K562 (cell line): Measurements from ENCODE around the gene PRR14L. TPM values are rescaled to one million over a fixed set of nuclear protein-coding genes. Genes with fewer than 3 reads are reported as not detected.
"Not testable (repeated sequence)": the region's sequence is repeated elsewhere in the genome, so short reads cannot be mapped to it uniquely, and the experiment has no call there.

Experiments used
- ATAC-seq: fragments of 200-7000 bp; cut with Tn5 transposase; 3 replicates; pipeline ENCODE4 v1.9.1; 2020; ENCODE audit warnings: moderate library complexity
- BruUV-seq: library from RNA; stranded (reverse); fragments of 400-500 nt; replicated peaks from 2 replicates; lab custom pipeline; 2021; lab: Mats Ljungman, UMichigan
- CTCF ChIA-PET: fragments of 300-600 bp; formaldehyde crosslinking; extraction: SDS; loops from one replicate; lab custom pipeline; 2021; ENCODE audit warnings: low intra/inter-chr PET ratio; lab: Yijun Ruan, JAX
- POLR2A ChIA-PET: fragments of 300-600, 350-650 bp; sonication (Branson Sonifier 250); formaldehyde crosslinking; extraction: SDS; loops from one replicate; lab custom pipeline; 2021; ENCODE audit warnings: antibody characterized with exemption, inconsistent platforms; lab: Yijun Ruan, JAX
- DNase-seq, 4 experiments: peaks; one replicate each; pipeline versions ENCODE4 v3.0.0 to v3.0.0-alpha.2; 2011 to 2018; ENCODE audit warnings: low spot score in 3 of 4, mixed read lengths in 3 of 4; ENCODE audit errors: extremely low read depth in 1 of 4
- FAIRE-seq: peaks from 2 replicates; lab custom pipeline; 2011; peaks lifted over from hg19 to GRCh38; lab: Jason Lieb, UNC
- H2AFZ ChIP-seq: 2 replicates; pipeline ENCODE4 v1.6.0; 2011; ENCODE audit warnings: low read depth, low read length, control low read depth, inconsistent platforms
- H3K27ac ChIP-seq: fragments of 200-600 bp; 3 replicates; pipeline ENCODE4 v1.8.0; 2011; ENCODE audit warnings: low read depth, mild to moderate bottlenecking, control low read depth, inconsistent platforms, low read length, moderate library complexity, mixed read lengths; ENCODE audit errors: extremely low read depth
- H3K27me3 ChIP-seq, 2 experiments: fragments of 300-600 bp in 1 of 2; 2 replicates in 1 of 2; 3 replicates in 1 of 2; pipeline versions ENCODE4 v1.6.0 to v1.8.0; 2011; ENCODE audit warnings: inconsistent platforms in 2 of 2, low read length in 2 of 2, mild to moderate bottlenecking in 1 of 2, mixed read lengths in 1 of 2, moderate library complexity in 1 of 2; ENCODE audit not compliant: control insufficient read depth in 2 of 2, insufficient read depth in 2 of 2
- H3K36me3 ChIP-seq: fragments of 300-600 bp; 3 replicates; pipeline ENCODE4 v1.8.0; 2011; ENCODE audit warnings: mild to moderate bottlenecking, low read length, inconsistent platforms; ENCODE audit not compliant: control insufficient read depth, insufficient read depth
- H3K4me1 ChIP-seq, 2 experiments: fragments of 200-600 bp in 1 of 2; replicated peaks in 1 of 2; 2 replicates in 1 of 2; 3 replicates in 1 of 2; pipeline versions ENCODE4 v1.5.1 to v1.8.0; 2011; ENCODE audit warnings: inconsistent platforms in 2 of 2, low read length in 2 of 2, mild to moderate bottlenecking in 1 of 2, mixed read lengths in 1 of 2, moderate library complexity in 1 of 2; ENCODE audit not compliant: control insufficient read depth in 2 of 2, insufficient read depth in 2 of 2
- H3K4me2 ChIP-seq: 2 replicates; pipeline ENCODE4 v1.6.1; 2011; ENCODE audit warnings: low read length, control low read depth, inconsistent platforms, mixed read lengths; ENCODE audit not compliant: insufficient read depth
- H3K4me3 ChIP-seq: fragments of 200-600 bp; sonication (generic), shearing (Covaris generic); 2 replicates; pipeline ENCODE4 v1.5.1; 2016; ENCODE audit warnings: control low read depth, inconsistent platforms
- H3K79me2 ChIP-seq: fragments of 200-600 bp; 3 replicates; pipeline ENCODE4 v1.8.0; 2011; ENCODE audit warnings: low read length, inconsistent platforms; ENCODE audit not compliant: control insufficient read depth, insufficient read depth
- H3K9ac ChIP-seq, 2 experiments: 2 replicates each; pipeline versions ENCODE4 v1.6.0 to v1.6.1; 2011; ENCODE audit warnings: low read depth in 2 of 2, low read length in 2 of 2, control low read depth in 1 of 2, inconsistent platforms in 1 of 2, mild to moderate bottlenecking in 1 of 2, mixed read lengths in 1 of 2; ENCODE audit not compliant: insufficient read depth in 1 of 2
- H3K9me1 ChIP-seq: one replicate; pipeline ENCODE4 v1.6.0; 2011; ENCODE audit warnings: inconsistent platforms, mild to moderate bottlenecking, low read length, moderate library complexity; ENCODE audit not compliant: control insufficient read depth, insufficient read depth
- H3K9me3 ChIP-seq: replicated peaks from 2 replicates; pipeline ENCODE4 v1.5.1; 2011; ENCODE audit warnings: low read depth, low read length, inconsistent platforms; ENCODE audit not compliant: control insufficient read depth, insufficient read depth
- H4K20me1 ChIP-seq: replicated peaks from 2 replicates; pipeline ENCODE4 v1.6.1; 2011; ENCODE audit warnings: low read length, inconsistent platforms, mixed read lengths; ENCODE audit not compliant: control insufficient read depth, insufficient read depth
- ARID1B ChIP-seq: fragments of 450-650 bp; IDR thresholded peaks from 2 replicates; pipeline ENCODE4 v1.6.1; 2016; ENCODE audit warnings: antibody characterized with exemption, mild to moderate bottlenecking, inconsistent platforms
- ARID3B ChIP-seq: fragments of 250-450 bp; sonication (Bioruptor Pico); IDR thresholded peaks from 2 replicates; pipeline ENCODE4 v1.4.0; 2020; ENCODE audit warnings: borderline replicate concordance
- ATF3 ChIP-seq, 2 experiments: fragments of 450-650 bp in 1 of 2; sonication (generic) in 1 of 2; formaldehyde crosslinking in 1 of 2; IDR thresholded peaks in 1 of 2; conservative IDR thresholded peaks in 1 of 2; 2 replicates each; pipeline versions ENCODE4 v1.6.1 to v1.8.1; 2016 to 2023; ENCODE audit warnings: mild to moderate bottlenecking in 2 of 2, moderate library complexity in 2 of 2, inconsistent platforms in 1 of 2, missing genetic modification reagents in 1 of 2
- BHLHE40 ChIP-seq: IDR thresholded peaks from 2 replicates; pipeline ENCODE4 v1.6.1; 2011; ENCODE audit warnings: low read length, improper control_type of control experiment
- CHCHD3 ChIP-seq: fragments of 250-450 bp; sonication (Bioruptor Pico); IDR thresholded peaks from 2 replicates; pipeline ENCODE4 v2.1.2; 2022; ENCODE audit warnings: mild to moderate bottlenecking
- EGR1 ChIP-seq: fragments of 450-650 bp; conservative IDR thresholded peaks from 2 replicates; pipeline ENCODE4 v1.6.1; 2017; ENCODE audit warnings: mild to moderate bottlenecking
- FOSL1 ChIP-seq: fragments of 200-800 bp; sonication (Bioruptor generic); conservative IDR thresholded peaks from 2 replicates; pipeline ENCODE4 v1.6.1; 2016; ENCODE audit warnings: missing genetic modification characterization, missing compliant biosample characterization
- RBM17 ChIP-seq: fragments of 200-400 bp; formaldehyde crosslinking; IDR thresholded peaks from 2 replicates; pipeline ENCODE4 v1.6.1; 2017; ENCODE audit warnings: low read depth, mild to moderate bottlenecking, low read length, borderline replicate concordance
- ZNF511 ChIP-seq: sonication (generic); formaldehyde crosslinking; IDR thresholded peaks from 2 replicates; pipeline ENCODE4 v1.8.0; 2022; ENCODE audit warnings: mild to moderate bottlenecking, missing genetic modification reagents
- ZNF75A ChIP-seq: fragments of 450-650 bp; formaldehyde crosslinking; IDR thresholded peaks from 2 replicates; pipeline ENCODE4 v1.4.0; 2020; ENCODE audit warnings: mild to moderate bottlenecking
- WGBS: fragments of 100-300 bp; shearing (Covaris generic); methylation state at CpG from one replicate; pipeline ENCODE4 v1.1.6; 2016; ENCODE audit warnings: low coverage, mixed read lengths; ENCODE audit not compliant: insufficient coverage; ENCODE audit errors: missing lambda C conversion rate; 5-methylcytosine and 5-hydroxymethylcytosine counted together
- in situ Hi-C: fragments of 300-500 bp; cut with MboI; formaldehyde crosslinking; loops from 4 replicates; pipeline ENCODE4 v1.15.0; 2018; ENCODE audit warnings: inconsistent platforms, mixed read lengths
- intact Hi-C: fragments of 100-400 bp; cut with micrococcal nuclease; formaldehyde crosslinking; loops from 2 replicates; pipeline ENCODE4 v1.14.2; 2022
- polyA plus RNA-seq, 8 experiments: library from polyadenylated mRNA; depleted of rRNA in 4 of 8; stranded (reverse) in 5 of 8; unstranded in 3 of 8; fragments of >200 nt; fragmentation: Nextera tagmentation in 2 of 8; fragmentation: Illumina TruSeq in 1 of 8; extraction: Ambion mirVana in 2 of 8; extraction: Trizol in 1 of 8; gene quantifications; 2 replicates each; pipeline versions ENCODE4 v1.2.1 to v1.2.3, GENCODE V29; 2011 to 2014; ENCODE audit warnings: inconsistent platforms in 1 of 8, missing spikeins in 1 of 8
- total RNA-seq, 7 experiments: library from RNA; depleted of rRNA in 6 of 7; stranded (reverse); fragments of >200 nt in 6 of 7; fragmentation: Illumina TruSeq in 2 of 7; extraction: Trizol in 2 of 7; gene quantifications; 2 replicates each; pipeline versions ENCODE4 v1.2.1 to v1.2.3, GENCODE V29; 2011 to 2021; ENCODE audit warnings: low replicate concordance in 1 of 7

PRR14L gene
- total and polyA plus RNA-seq, 9 of the 15 experiments (the other 6 are each of a cell fraction or from before 2014, with no cell fraction given) = 2.8 to 36.3 (median 12.3) TPM

GRCh38 chr22:31661851-31662667 lies 87.9 kb downstream of the PRR14L start, which contains the start of gene PISD (continued):
- TF ChIP-seq ZNF511 = no peak
- no peak for TF ChIP-seq CHCHD3 (CRISPR knock-in tag)
- no peak for TF ChIP-seq ZNF75A (CRISPR knock-in tag)
- no peak for TF ChIP-seq ARID3B
- no peak for TF ChIP-seq RBM17
- TF ChIP-seq ARID1B = peak; percentile 47
- TF ChIP-seq, all 486 proteins: peak for 100

- FAIRE-seq = not testable (repeated sequence)
- 2% methylated on average over 9 of the region's 10 CpGs for WGBS
These were observed 89.0 kb downstream of the PRR14L start for GRCh38 chr22:31660860-31661341.

More at GRCh38 chr22:31660860-31661341, 89.0 kb downstream of the PRR14L start:
- H3K4me2 ChIP-seq = peak overlapping the region; percentile 96
- peak overlapping the region; percentile 68 to 82; a peak in 3 of 4 replicates for H3K9ac ChIP-seq
- BruUV-seq; TF ChIP-seq ATF3 (CRISPR knock-in tag; conservative IDR thresholded peaks at IDR 0.05): not testable (repeated sequence)
- peak overlapping the region; percentile 94 for H3K4me3 ChIP-seq
- peak; percentile 55 for TF ChIP-seq FOSL1
- peak; percentile 43; the same call in 1 of the 2 replicates for TF ChIP-seq ATF3 (IDR thresholded peaks at IDR 0.05)
- TF ChIP-seq BHLHE40 = 0 out of 2 replicates have a peak, but pooled peaks have one; percentile 13
- peak; percentile 36; the same call in 1 of the 2 replicates for TF ChIP-seq EGR1
- TF ChIP-seq, all 486 proteins: peak for 4; not testable (repeated sequence) for 482
- Histone ChIP-seq H3K79me2 (peaks cover 44% of the 10 kb centered on the region), H3K27ac (peak overlapping the region; percentile 70; the same call in 2 of the 3 replicates)
- H4K20me1 ChIP-seq, H3K27me3 ChIP-seq, H3K4me1 ChIP-seq, ATAC-seq, CTCF ChIA-PET, H3K9me1 ChIP-seq, H2AFZ ChIP-seq, H3K9me3 ChIP-seq, in situ Hi-C loops, H3K36me3 ChIP-seq: not testable (repeated sequence)
- POLR2A ChIA-PET = interaction anchor here (0.6 to 2.2 kb wide), 6 partner anchors 16 to 1235 kb away, joined by 3 to 14 read pairs (median 4); no protein-coding TSS in a partner anchor
- peak in 1 of 4 experiments; percentile 33 for DNase-seq
- intact Hi-C loops = loop anchor here (10.0 kb wide), 2 partner anchors 94 to 214 kb away; partner anchors contain the start of genes DEPDC5 and PRR14L
